Measurements from ENCODE around the gene CCDC12.

- TF ChIP-seq CTCF (conservative IDR thresholded peaks at IDR 0.05; ENCODE audit: low read depth, low read length) (no peak), EZH2 (IDR thresholded peaks at IDR 0.05; ENCODE audit: low read length, unreplicated experiment) (no peak), EZH2phosphoT487 (IDR thresholded peaks at IDR 0.05; ENCODE audit: borderline replicate concordance, low read length) (no peak)
These were observed 92.1 kb downstream of the CCDC12 start for GRCh38 chr3:46884427-46884826.
